RKO (cell line): ENCODE results near the gene SAMD11.
A peak's percentile ranks its signal among the peaks of the same experiment; 100 is the strongest.

Source experiments
- DNase-seq: peaks from one replicate; pipeline ENCODE4 v3.0.0-alpha.2; 2016; ENCODE audit warnings: low spot score

SAMD11 gene

GRCh38 chr1:905071-905749 lies 18.5 kb upstream of the SAMD11 start:
- DNase-seq = no peak

GRCh38 chr1:905811-906599 lies 17.7 kb upstream of the SAMD11 start:
- DNase-seq = no peak

- peak; percentile 52 for DNase-seq
Measured at GRCh38 chr1:906600-907420, 16.9 kb upstream of the SAMD11 start.

- DNase-seq = no peak
Measured at GRCh38 chr1:907611-908451, 15.9 kb upstream of the SAMD11 start.

- no peak for DNase-seq
Measured at GRCh38 chr1:908661-909060, 15.1 kb upstream of the SAMD11 start.

- no peak for DNase-seq
Measured at GRCh38 chr1:909861-910310, 13.8 kb upstream of the SAMD11 start.

GRCh38 chr1:910311-910880 lies 13.3 kb upstream of the SAMD11 start:
- DNase-seq = no peak

GRCh38 chr1:910881-911721 lies 12.6 kb upstream of the SAMD11 start:
- DNase-seq = no peak

GRCh38 chr1:911875-912739 lies 11.6 kb upstream of the SAMD11 start:
- DNase-seq = no peak

- DNase-seq = peak; percentile 36
Measured at GRCh38 chr1:912740-913301, 10.9 kb upstream of the SAMD11 start.

- DNase-seq = no peak
Measured at GRCh38 chr1:913491-914130, 10.1 kb upstream of the SAMD11 start.

- no peak for DNase-seq
Measured at GRCh38 chr1:914131-914890, 9.4 kb upstream of the SAMD11 start.

GRCh38 chr1:914891-915280 lies 8.8 kb upstream of the SAMD11 start:
- DNase-seq = no peak

- no peak for DNase-seq
Measured at GRCh38 chr1:915295-916172, 8.2 kb upstream of the SAMD11 start.

GRCh38 chr1:916173-917075 lies 7.3 kb upstream of the SAMD11 start:
- DNase-seq = no peak

GRCh38 chr1:917076-917459 lies 6.7 kb upstream of the SAMD11 start:
- no peak for DNase-seq
